Measurements from ENCODE around the gene ZNF148. TPM values are rescaled to one million over a fixed set of nuclear protein-coding genes. Genes with fewer than 3 reads are reported as not detected.

The ZNF148 gene, protein sequence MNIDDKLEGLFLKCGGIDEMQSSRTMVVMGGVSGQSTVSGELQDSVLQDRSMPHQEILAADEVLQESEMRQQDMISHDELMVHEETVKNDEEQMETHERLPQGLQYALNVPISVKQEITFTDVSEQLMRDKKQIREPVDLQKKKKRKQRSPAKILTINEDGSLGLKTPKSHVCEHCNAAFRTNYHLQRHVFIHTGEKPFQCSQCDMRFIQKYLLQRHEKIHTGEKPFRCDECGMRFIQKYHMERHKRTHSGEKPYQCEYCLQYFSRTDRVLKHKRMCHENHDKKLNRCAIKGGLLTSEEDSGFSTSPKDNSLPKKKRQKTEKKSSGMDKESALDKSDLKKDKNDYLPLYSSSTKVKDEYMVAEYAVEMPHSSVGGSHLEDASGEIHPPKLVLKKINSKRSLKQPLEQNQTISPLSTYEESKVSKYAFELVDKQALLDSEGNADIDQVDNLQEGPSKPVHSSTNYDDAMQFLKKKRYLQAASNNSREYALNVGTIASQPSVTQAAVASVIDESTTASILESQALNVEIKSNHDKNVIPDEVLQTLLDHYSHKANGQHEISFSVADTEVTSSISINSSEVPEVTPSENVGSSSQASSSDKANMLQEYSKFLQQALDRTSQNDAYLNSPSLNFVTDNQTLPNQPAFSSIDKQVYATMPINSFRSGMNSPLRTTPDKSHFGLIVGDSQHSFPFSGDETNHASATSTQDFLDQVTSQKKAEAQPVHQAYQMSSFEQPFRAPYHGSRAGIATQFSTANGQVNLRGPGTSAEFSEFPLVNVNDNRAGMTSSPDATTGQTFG
- polyA plus RNA-seq (2011; rRNA removed): 30.9 and 43.5 TPM in 2 replicates
- 60.7 and 117 TPM in 2 replicates for polyA minus RNA-seq (2011; rRNA and poly(A)+ RNA removed)

DNA sequence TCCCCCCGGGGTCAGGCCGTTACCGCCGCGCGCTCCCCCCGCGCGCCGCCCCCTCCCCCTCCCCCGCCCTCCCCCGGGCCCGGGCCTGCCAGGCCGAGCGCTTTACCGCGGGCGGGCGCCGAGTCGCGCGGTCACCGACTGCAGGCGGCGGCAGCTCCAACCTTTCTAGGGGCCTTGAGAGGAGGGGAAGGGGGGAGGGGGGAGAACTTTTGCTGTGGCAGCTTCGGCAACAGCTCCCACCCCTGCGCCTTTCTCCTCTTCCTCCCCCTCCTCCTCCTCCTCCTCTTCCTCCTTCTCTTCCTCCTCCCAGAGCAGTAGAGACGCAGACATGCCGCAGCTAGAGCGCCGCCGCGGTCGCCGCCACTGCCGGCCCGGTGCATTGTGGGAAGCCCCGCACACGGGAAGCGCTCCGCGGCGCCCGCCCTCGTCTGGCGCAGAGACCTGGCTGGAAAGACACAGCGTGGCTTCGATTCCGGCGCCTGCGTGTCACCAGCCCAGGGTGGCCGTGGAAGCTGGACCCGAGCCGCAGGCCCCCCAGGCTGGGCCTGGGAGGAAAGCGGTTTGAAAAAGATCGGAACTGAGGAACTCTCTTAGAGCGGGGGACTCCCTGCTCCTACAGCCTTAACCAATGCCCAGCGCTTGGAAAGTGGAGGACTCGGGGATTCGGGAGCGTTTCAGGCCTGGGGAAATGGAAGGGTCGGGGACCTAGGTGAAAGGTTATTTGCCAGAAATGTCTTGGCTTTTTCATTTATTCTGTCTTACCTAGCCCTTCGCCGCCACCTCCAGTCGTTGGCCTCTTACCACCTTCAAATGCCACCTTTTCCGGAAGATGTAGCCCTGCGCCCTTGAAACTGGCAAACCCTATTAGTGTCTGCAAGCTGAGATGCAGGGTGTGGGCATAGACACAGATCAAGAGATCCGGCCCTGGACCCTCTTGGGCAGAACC, at the start of gene ZNF148:
ZNF148 (minus strand) TSS at position 330 of the 946 bp plus-strand sequence. CDS start 61,685 bp downstream, outside the sequence.
- Histone ChIP-seq H3K27ac (ENCODE audit: low read depth, low read length) (peak within 1 kb of the TSS; percentile 66), H3K9me3 (ENCODE audit: control insufficient read depth, insufficient read depth, low read length) (no peaks in the 10 kb centered on the region), H3K4me3 (ENCODE audit: low read depth, low read length) (peak within 1 kb of the TSS; percentile 89), H3K27me3 (ENCODE audit: control insufficient read depth, insufficient read depth, low read length) (no peaks in the 10 kb centered on the region)
- ChIA-PET CTCF (interaction anchor here (1.2 to 1.7 kb wide), 2 partner anchors 63 to 210 kb away, joined by 3 to 5 read pairs; no protein-coding TSS in a partner anchor), POLR2A (interaction anchor here (0.5 to 1.6 kb wide), 4 partner anchors 19 to 539 kb away, joined by 3 to 9 read pairs (median 3); no protein-coding TSS in a partner anchor)
- TF ChIP-seq, protein P1, sequence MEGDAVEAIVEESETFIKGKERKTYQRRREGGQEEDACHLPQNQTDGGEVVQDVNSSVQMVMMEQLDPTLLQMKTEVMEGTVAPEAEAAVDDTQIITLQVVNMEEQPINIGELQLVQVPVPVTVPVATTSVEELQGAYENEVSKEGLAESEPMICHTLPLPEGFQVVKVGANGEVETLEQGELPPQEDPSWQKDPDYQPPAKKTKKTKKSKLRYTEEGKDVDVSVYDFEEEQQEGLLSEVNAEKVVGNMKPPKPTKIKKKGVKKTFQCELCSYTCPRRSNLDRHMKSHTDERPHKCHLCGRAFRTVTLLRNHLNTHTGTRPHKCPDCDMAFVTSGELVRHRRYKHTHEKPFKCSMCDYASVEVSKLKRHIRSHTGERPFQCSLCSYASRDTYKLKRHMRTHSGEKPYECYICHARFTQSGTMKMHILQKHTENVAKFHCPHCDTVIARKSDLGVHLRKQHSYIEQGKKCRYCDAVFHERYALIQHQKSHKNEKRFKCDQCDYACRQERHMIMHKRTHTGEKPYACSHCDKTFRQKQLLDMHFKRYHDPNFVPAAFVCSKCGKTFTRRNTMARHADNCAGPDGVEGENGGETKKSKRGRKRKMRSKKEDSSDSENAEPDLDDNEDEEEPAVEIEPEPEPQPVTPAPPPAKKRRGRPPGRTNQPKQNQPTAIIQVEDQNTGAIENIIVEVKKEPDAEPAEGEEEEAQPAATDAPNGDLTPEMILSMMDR (IDR thresholded peaks at IDR 0.05; ENCODE audit: low read depth, low read length): no peak
- peak; percentile 58 for DNase-seq (ENCODE audit: low read depth, low spot score)

DNA sequence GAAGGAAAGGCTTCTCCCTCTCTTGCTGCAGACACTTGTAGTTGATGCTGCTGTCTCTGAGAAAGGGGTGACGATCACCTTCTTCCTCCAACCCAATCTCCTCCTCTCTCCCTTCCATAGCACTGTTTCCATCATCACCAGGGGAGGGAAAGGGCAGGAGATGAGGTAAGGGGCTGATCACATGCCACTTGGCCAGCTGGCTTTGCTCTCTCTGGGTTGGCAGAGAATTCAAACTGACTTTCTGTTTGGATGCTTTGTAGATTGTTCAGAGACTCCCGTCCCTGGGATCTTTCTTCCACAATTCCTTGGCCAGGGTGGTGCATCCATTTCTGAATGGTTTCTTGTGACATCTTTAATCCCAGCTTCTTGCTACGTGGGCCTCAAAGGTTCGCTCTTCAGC, 43.2 kb upstream of the ZNF148 start:
- DNase-seq (ENCODE audit: low read depth, low spot score): no peak
- TF ChIP-seq, protein P1 (IDR thresholded peaks at IDR 0.05; ENCODE audit: low read depth, low read length): no peak
- H3K9me3 ChIP-seq (ENCODE audit: control insufficient read depth, insufficient read depth, low read length): peaks cover 4% of the 10 kb centered on the region; the same call in 1 of the 2 replicates
- H3K4me3 ChIP-seq (ENCODE audit: low read depth, low read length): no peak overlapping the region
- CTCF ChIA-PET: interaction anchor here (0.8 kb wide), 1 partner anchor 20 kb away, joined by 3 read pairs; no protein-coding TSS in a partner anchor
- no peaks in the 10 kb centered on the region for H3K27me3 ChIP-seq (ENCODE audit: control insufficient read depth, insufficient read depth, low read length)
- H3K27ac ChIP-seq (ENCODE audit: low read depth, low read length): no peak overlapping the region
- POLR2A ChIA-PET: no interaction called here

DNA sequence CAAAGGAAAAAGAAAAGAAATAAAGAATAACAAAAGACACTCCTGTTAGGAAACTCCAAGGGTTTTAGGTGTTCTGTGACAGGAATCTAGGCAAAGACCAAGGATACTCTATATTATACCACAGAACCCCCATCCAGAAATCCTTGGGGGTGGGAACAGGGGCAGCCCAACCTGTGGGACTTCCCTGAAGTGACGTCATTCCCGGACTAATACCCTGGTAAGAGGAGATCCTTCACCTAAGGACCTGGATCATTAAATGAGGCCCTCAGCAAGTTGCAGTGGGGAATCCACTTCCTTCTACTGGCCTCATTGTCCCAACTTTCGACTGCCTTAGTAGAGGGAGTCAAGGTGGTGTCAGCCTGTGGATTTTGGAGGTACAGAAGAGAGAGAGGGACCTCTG, 41.1 kb upstream of the ZNF148 start:
- TF ChIP-seq, protein P1 (IDR thresholded peaks at IDR 0.05; ENCODE audit: low read depth, low read length): no peak
- ChIA-PET CTCF (interaction anchor here (0.6 kb wide), 1 partner anchor 20 kb away, joined by 6 read pairs; no protein-coding TSS in a partner anchor), POLR2A (interaction anchor here (0.7 kb wide), 2 partner anchors 348 to 422 kb away, joined by 5 to 6 read pairs; no protein-coding TSS in a partner anchor)
- Histone ChIP-seq H3K27me3 (ENCODE audit: control insufficient read depth, insufficient read depth, low read length) (no peaks in the 10 kb centered on the region), H3K9me3 (ENCODE audit: control insufficient read depth, insufficient read depth, low read length) (peaks cover 4% of the 10 kb centered on the region; the same call in 1 of the 2 replicates), H3K27ac (ENCODE audit: low read depth, low read length) (no peak overlapping the region), H3K4me3 (ENCODE audit: low read depth, low read length) (no peak overlapping the region)
- DNase-seq (ENCODE audit: low read depth, low spot score): no peak

DNA sequence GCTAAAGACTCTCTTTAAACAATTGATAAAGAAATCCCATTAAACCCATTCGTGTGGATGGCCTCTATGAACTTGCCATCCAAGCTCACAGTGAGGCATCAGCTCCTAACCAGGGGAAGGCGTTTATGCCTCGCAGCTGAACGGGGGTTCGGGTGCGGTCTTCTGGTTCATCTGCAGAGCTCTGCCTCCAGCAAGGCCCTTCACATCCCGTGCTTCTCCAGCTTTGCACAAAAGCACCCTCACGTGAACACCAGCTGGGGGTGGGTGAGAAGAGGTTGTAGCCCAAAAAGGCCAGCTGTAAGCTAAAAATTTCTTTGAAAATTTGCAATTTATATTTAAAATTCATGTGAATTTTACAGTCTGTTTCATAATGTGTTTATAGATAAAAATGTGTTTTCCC, 39.5 kb upstream of the ZNF148 start:
- TF ChIP-seq, protein P1 (IDR thresholded peaks at IDR 0.05; ENCODE audit: low read depth, low read length): no peak
- peaks cover 4% of the 10 kb centered on the region; the same call in 1 of the 2 replicates for H3K9me3 ChIP-seq (ENCODE audit: control insufficient read depth, insufficient read depth, low read length)
- no peaks in the 10 kb centered on the region for H3K27me3 ChIP-seq (ENCODE audit: control insufficient read depth, insufficient read depth, low read length)
- ChIA-PET CTCF (interaction anchor here (0.7 kb wide), 1 partner anchor 15 kb away, joined by 5 read pairs; no protein-coding TSS in a partner anchor), POLR2A (no interaction called here)
- no peak overlapping the region for H3K4me3 ChIP-seq (ENCODE audit: low read depth, low read length)
- DNase-seq (ENCODE audit: low read depth, low spot score): no peak
- no peak overlapping the region for H3K27ac ChIP-seq (ENCODE audit: low read depth, low read length)

All from AG04450 (cell line).